IPS-NIHi7 (cell line): Measurements from ENCODE around the gene TOP2B.

Experiments
- DNase-seq: peaks from one replicate; pipeline ENCODE4 v3.0.0; 2012; ENCODE audit warnings: mixed read lengths; ENCODE audit errors: extremely low spot score

The TOP2B gene

GRCh38 chr3:25677121-25677520 is 12.4 kb upstream of the TOP2B start:
- no peak for DNase-seq

GRCh38 chr3:25674670-25675069 is 10.0 kb upstream of the TOP2B start:
- no peak for DNase-seq

GRCh38 chr3:25673738-25674298 is 9.1 kb upstream of the TOP2B start:
- no peak for DNase-seq

GRCh38 chr3:25665315-25666280 is 891 bp upstream of the TOP2B start:
- peak; percentile 11 for DNase-seq

GRCh38 chr3:25663869-25664811 is 567 bp downstream of the TOP2B start:
- DNase-seq, result peak; percentile 80

- DNase-seq, result peak; percentile 18
Observed at GRCh38 chr3:25663347-25663868, 1.3 kb downstream of the TOP2B start.

- no peak for DNase-seq
Observed at GRCh38 chr3:25662736-25663320, 1.9 kb downstream of the TOP2B start.

GRCh38 chr3:25661694-25662437 is 2.8 kb downstream of the TOP2B start:
- no peak for DNase-seq

- DNase-seq, result no peak
Observed at GRCh38 chr3:25658836-25659235, 5.9 kb downstream of the TOP2B start.

GRCh38 chr3:25657293-25657692 is 7.4 kb downstream of the TOP2B start:
- no peak for DNase-seq

GRCh38 chr3:25655659-25656058 is 9.0 kb downstream of the TOP2B start:
- no peak for DNase-seq

- DNase-seq, result no peak
Observed at GRCh38 chr3:25654576-25654975, 10.1 kb downstream of the TOP2B start.

GRCh38 chr3:25653322-25653721 is 11.4 kb downstream of the TOP2B start:
- no peak for DNase-seq

GRCh38 chr3:25652921-25653320 is 11.8 kb downstream of the TOP2B start:
- DNase-seq, result no peak

GRCh38 chr3:25648925-25649830 is 15.5 kb downstream of the TOP2B start:
- no peak for DNase-seq

GRCh38 chr3:25648107-25648535 is 16.6 kb downstream of the TOP2B start:
- peak; percentile 74 for DNase-seq

- no peak for DNase-seq
Observed at GRCh38 chr3:25635038-25635437, 29.7 kb downstream of the TOP2B start.

GRCh38 chr3:25633919-25634318 is 30.8 kb downstream of the TOP2B start:
- no peak for DNase-seq

GRCh38 chr3:25631989-25632388 is 32.7 kb downstream of the TOP2B start:
- DNase-seq, result no peak

- DNase-seq, result no peak
Observed at GRCh38 chr3:25621087-25621486, 43.6 kb downstream of the TOP2B start.
